ENCODE measurements around the gene KCNQ1.

The KCNQ1 gene

GRCh38 chr11:2721210-2721916 is 276.6 kb downstream of the KCNQ1 start:
- TF ChIP-seq, protein P1, sequence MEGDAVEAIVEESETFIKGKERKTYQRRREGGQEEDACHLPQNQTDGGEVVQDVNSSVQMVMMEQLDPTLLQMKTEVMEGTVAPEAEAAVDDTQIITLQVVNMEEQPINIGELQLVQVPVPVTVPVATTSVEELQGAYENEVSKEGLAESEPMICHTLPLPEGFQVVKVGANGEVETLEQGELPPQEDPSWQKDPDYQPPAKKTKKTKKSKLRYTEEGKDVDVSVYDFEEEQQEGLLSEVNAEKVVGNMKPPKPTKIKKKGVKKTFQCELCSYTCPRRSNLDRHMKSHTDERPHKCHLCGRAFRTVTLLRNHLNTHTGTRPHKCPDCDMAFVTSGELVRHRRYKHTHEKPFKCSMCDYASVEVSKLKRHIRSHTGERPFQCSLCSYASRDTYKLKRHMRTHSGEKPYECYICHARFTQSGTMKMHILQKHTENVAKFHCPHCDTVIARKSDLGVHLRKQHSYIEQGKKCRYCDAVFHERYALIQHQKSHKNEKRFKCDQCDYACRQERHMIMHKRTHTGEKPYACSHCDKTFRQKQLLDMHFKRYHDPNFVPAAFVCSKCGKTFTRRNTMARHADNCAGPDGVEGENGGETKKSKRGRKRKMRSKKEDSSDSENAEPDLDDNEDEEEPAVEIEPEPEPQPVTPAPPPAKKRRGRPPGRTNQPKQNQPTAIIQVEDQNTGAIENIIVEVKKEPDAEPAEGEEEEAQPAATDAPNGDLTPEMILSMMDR (IDR thresholded peaks at IDR 0.05; ENCODE audit: insufficient read depth, low read depth, low read length, missing control alignments), result no peak
- DNase-seq (ENCODE audit: low read depth), result no peak
- H3K4me3 ChIP-seq (ENCODE audit: low read depth, low read length), result no peak overlapping the region

GRCh38 chr11:2722955-2723354 is 278.1 kb downstream of the KCNQ1 start:
- TF ChIP-seq, protein P1 (IDR thresholded peaks at IDR 0.05; ENCODE audit: insufficient read depth, low read depth, low read length, missing control alignments), result no peak
- H3K4me3 ChIP-seq (ENCODE audit: low read depth, low read length), result no peak overlapping the region

DNA sequence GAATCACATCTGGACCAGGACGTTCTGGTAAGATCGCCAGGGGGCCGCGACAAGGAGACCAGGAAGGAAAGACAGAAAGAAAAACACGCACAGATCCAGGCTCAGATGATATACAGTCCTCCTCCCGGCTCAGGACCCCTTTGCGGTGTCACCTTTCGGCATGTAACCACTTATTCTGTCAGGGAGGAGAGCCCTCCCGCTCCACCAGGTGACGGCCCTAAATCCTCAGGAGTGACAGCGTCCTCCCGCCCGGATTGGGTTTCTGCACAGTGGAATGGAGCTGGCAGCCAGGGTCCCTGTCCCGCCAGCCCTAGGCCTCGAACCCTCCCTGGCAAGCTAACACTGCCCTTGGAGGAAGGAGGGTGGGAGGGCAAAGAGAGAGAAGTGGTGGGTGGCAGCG is 279.3 kb downstream of the KCNQ1 start:
- TF ChIP-seq, protein P1 (IDR thresholded peaks at IDR 0.05; ENCODE audit: insufficient read depth, low read depth, low read length, missing control alignments), result no peak

More at GRCh38 chr11:2722955-2723354, 278.1 kb downstream of the KCNQ1 start:
- no peak for DNase-seq (ENCODE audit: low read depth)

GRCh38 chr11:2724653-2725367 is 280.0 kb downstream of the KCNQ1 start:
- H3K4me3 ChIP-seq (ENCODE audit: low read depth, low read length), result no peak overlapping the region
- no peak for DNase-seq (ENCODE audit: low read depth)
- TF ChIP-seq, protein P1 (IDR thresholded peaks at IDR 0.05; ENCODE audit: insufficient read depth, low read depth, low read length, missing control alignments), result no peak

More for the DNA sequence above, 279.3 kb downstream of the KCNQ1 start:
- no peak for DNase-seq (ENCODE audit: low read depth)
- H3K4me3 ChIP-seq (ENCODE audit: low read depth, low read length), result no peak overlapping the region

DNA sequence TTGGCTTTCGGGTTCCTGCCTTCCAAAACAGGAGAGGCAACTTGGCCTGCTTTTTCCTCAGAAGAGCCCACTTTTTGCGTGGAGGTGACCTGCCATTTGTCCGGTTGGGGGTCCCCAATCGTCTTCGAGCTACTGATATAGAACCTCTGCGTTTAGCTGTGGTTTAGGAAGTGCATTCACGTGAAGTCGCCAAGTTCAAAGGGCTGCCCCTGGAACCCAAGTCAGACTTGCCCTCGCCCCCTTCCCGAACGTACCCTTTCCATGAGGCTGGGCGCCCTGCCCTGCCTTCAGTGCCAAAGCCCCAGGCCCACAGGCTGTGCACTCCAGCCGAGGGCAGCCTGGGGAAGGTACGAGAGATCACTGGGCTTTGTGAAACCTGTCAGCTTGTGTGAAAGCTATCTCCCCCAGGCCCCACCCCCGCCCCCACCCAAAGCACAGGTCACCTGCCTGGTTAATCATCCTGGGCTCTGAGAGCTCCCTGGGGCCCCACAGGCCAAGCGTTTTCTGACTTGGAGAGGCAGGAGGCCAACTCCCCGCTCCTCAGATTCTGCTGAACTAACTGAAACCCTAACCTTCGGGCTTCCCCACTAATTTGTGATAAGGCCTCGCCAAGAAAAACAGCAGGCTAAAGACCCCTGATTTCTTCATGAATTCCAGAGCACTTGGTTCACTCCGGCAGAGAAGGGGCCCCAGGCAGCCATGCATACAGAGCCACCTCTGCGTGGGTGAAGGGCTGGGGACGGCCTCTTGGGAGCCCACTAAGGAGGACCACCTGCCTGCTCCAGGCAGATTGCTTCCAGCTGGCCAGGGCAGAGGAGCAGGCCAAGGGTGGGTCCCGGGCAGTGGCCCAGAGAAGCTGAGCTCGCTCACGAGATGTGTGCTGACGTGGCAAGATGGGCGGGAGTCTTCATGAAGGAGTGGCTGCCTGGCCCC is 280.8 kb downstream of the KCNQ1 start:
- no peak for DNase-seq (ENCODE audit: low read depth)
- H3K4me3 ChIP-seq (ENCODE audit: low read depth, low read length), result no peak overlapping the region
- TF ChIP-seq, protein P1 (IDR thresholded peaks at IDR 0.05; ENCODE audit: insufficient read depth, low read depth, low read length, missing control alignments), result no peak

DNA sequence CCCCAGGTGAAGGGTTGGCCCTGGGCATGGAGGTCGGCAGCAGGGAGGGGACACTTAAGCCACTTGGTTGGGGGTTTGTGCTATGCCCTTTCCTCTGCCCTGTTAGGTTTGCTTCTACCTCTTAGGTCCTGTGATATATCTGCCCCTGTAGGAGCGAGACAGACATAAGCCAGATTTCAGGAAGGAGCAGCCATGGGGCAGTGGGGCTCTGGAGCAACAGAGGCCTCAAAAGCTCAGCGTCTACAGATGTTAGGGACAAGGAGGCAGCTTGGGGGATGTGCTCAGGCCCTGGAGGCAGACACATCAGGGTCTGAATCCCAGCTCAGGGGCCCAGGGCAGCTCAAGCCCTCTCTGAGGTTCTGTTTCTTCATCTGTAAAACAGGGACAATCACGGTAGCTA is 282.2 kb downstream of the KCNQ1 start:
- TF ChIP-seq, protein P1 (IDR thresholded peaks at IDR 0.05; ENCODE audit: insufficient read depth, low read depth, low read length, missing control alignments), result no peak
- DNase-seq (ENCODE audit: low read depth), result no peak
- H3K4me3 ChIP-seq (ENCODE audit: low read depth, low read length), result no peak overlapping the region
